Measurements from ENCODE around the gene LGALS7. TPM values are rescaled to one million over a fixed set of nuclear protein-coding genes. Genes with fewer than 3 reads are reported as not detected.
"Not testable (repeated sequence)": the region's sequence is repeated elsewhere in the genome, so short reads cannot be mapped to it uniquely, and the experiment has no call there.

LGALS7 gene
- total and polyA plus RNA-seq, 10 of the 15 experiments (the other 5 are each of a cell fraction or from before 2014, with no cell fraction given): 0.19 TPM; not detected in 9

GRCh38 chr19:38799104-38799503 lies 25.8 kb upstream of the LGALS7 start:
- in situ Hi-C loops (cut with MboI): no loop called here

GRCh38 chr19:38797781-38798180 lies 24.5 kb upstream of the LGALS7 start:
- in situ Hi-C loops (cut with MboI); H4K20me1 ChIP-seq (ENCODE audit: control insufficient read depth, insufficient read depth); POLR2A ChIA-PET; H3K79me2 ChIP-seq (ENCODE audit: control insufficient read depth, insufficient read depth, low read length); ATAC-seq; FAIRE-seq; H3K4me1 ChIP-seq (ENCODE audit: control insufficient read depth, insufficient read depth, low read length); H3K36me3 ChIP-seq (ENCODE audit: control insufficient read depth in 2 of 2, insufficient read depth in 2 of 2, low read length in 1 of 2); BruUV-seq (replicated peaks); H2AFZ ChIP-seq (ENCODE audit: control insufficient read depth, low read depth, low read length); SMC1A ChIA-PET (ENCODE audit: uncharacterized antibody, unreplicated experiment); H3K4me3 ChIP-seq; H3K27ac ChIP-seq (ENCODE audit: control insufficient read depth, insufficient read depth); RAD21 ChIA-PET (ENCODE audit: unreplicated experiment); intact Hi-C loops (cut with micrococcal nuclease; ENCODE audit: unreplicated experiment); H3K9ac ChIP-seq (ENCODE audit: control insufficient read depth, insufficient read depth, low read length); H3K9me3 ChIP-seq (replicated peaks; ENCODE audit: control insufficient read depth, insufficient read depth, low read length); H3K27me3 ChIP-seq (replicated peaks in 1 of 2; ENCODE audit: control insufficient read depth in 2 of 2, insufficient read depth in 2 of 2, low read length in 1 of 2); H3K4me2 ChIP-seq (ENCODE audit: control insufficient read depth, insufficient read depth); DNase-seq (ENCODE audit: low read depth, low spot score): not testable (repeated sequence)
- CTCF ChIA-PET: interaction anchor here (1.2 kb wide), 1 partner anchor 69 kb away, joined by 3 read pairs; no protein-coding TSS in a partner anchor
- 100% methylated on average over 2 of the region's 33 CpGs for WGBS (ENCODE audit: insufficient coverage, insufficient replicate concordance, low lambda C conversion rate, missing lambda C conversion rate)

More at GRCh38 chr19:38799104-38799503, 25.8 kb upstream of the LGALS7 start:
- Histone ChIP-seq H4K20me1 (ENCODE audit: control insufficient read depth, insufficient read depth) (no peaks in the 10 kb centered on the region), H3K27me3 (replicated peaks in 1 of 2; ENCODE audit: control insufficient read depth in 2 of 2, insufficient read depth in 2 of 2, low read length in 1 of 2) (no peaks in the 10 kb centered on the region), H3K4me1 (ENCODE audit: control insufficient read depth, insufficient read depth, low read length) (no peaks in the 10 kb centered on the region), H3K4me3 (no peak overlapping the region), H3K9me3 (replicated peaks; ENCODE audit: control insufficient read depth, insufficient read depth, low read length) (no peaks in the 10 kb centered on the region; the same call in 2 of the 3 replicates), H3K9ac (ENCODE audit: control insufficient read depth, insufficient read depth, low read length) (no peak overlapping the region), H2AFZ (ENCODE audit: control insufficient read depth, low read depth, low read length) (no peak overlapping the region), H3K4me2 (ENCODE audit: control insufficient read depth, insufficient read depth) (no peak overlapping the region), H3K79me2 (ENCODE audit: control insufficient read depth, insufficient read depth, low read length) (no peaks in the 10 kb centered on the region), H3K27ac (ENCODE audit: control insufficient read depth, insufficient read depth) (no peak overlapping the region), H3K36me3 (ENCODE audit: control insufficient read depth in 2 of 2, insufficient read depth in 2 of 2, low read length in 1 of 2) (no peaks in the 10 kb centered on the region)
- ChIA-PET POLR2A (no interaction called here), CTCF (interaction anchor here (1.2 kb wide), 1 partner anchor 68 kb away, joined by 3 read pairs; no protein-coding TSS in a partner anchor), RAD21 (ENCODE audit: unreplicated experiment) (no interaction called here), SMC1A (ENCODE audit: uncharacterized antibody, unreplicated experiment) (interaction anchor here (0.8 kb wide), 1 partner anchor 89 kb away, joined by 3 read pairs; no protein-coding TSS in a partner anchor)
- no peak for ATAC-seq
- DNase-seq (ENCODE audit: low read depth, low spot score): no peak
- TF ChIP-seq KAT2A (conservative IDR thresholded peaks at IDR 0.05; ENCODE audit: control insufficient read depth, low read depth, low read length) (no peak), RELA (IDR thresholded peaks at IDR 0.05; ENCODE audit: borderline replicate concordance, partially characterized antibody) (no peak), CEBPB (IDR thresholded peaks at IDR 0.05; ENCODE audit: borderline replicate concordance in 1 of 2, low read depth in 2 of 2, low read length in 2 of 2) (no peak), BHLHE40 (IDR thresholded peaks at IDR 0.05; ENCODE audit: borderline replicate concordance in 1 of 2, low read depth in 2 of 2, low read length in 1 of 2) (no peak), ZBTB33 (IDR thresholded peaks at IDR 0.05) (no peak), ZNF207 (IDR thresholded peaks at IDR 0.05; ENCODE audit: borderline replicate concordance) (no peak)
- 78% methylated on average over 10 of the region's 10 CpGs for WGBS (ENCODE audit: insufficient coverage, insufficient replicate concordance, low lambda C conversion rate, missing lambda C conversion rate)
- no TSS peak for BruUV-seq (replicated peaks)
- no peak for FAIRE-seq
- intact Hi-C loops (cut with micrococcal nuclease; ENCODE audit: unreplicated experiment): no loop called here
